Mesangial cell (primary cell): ENCODE data around the gene KLK6. TPM values are rescaled to one million over a fixed set of nuclear protein-coding genes. Genes with fewer than 3 reads are reported as not detected.

Experiments used
- total RNA-seq: library from RNA; depleted of rRNA; stranded (reverse); fragments of >200 nt; gene quantifications from 2 replicates; pipeline ENCODE4 v1.2.3, GENCODE V29; 2015

The KLK6 gene
- 0.33 and 1.3 TPM in 2 replicates for total RNA-seq

GRCh38 chr19:50969413-50969760 lies at the start of gene KLK6:
TSS of gene KLK6 (minus strand) at chr19:50969591. CDS start at chr19:50968104, 1,487 bp downstream.

GRCh38 chr19:51001515-51001914 lies 32.1 kb upstream of the KLK6 start, which contains the start of gene KLK8:
TSS of gene KLK8 (minus strand) at chr19:51001604. CDS start at chr19:51001167, 437 bp downstream.

GRCh38 chr19:50983625-50984292 lies 14.4 kb upstream of the KLK6 start, which contains the start of gene KLK7:
TSS of gene KLK7 (minus strand) at chr19:50983917. CDS start at chr19:50982399, 1,518 bp downstream.

GRCh38 chr19:50952910-50953309 lies 16.5 kb downstream of the KLK6 start, which contains the start of gene KLK5:
TSS of gene KLK5 (minus strand) at chr19:50953038. CDS start at chr19:50952657, 381 bp downstream.

GRCh38 chr19:50911206-50912101 lies 57.9 kb downstream of the KLK6 start, which contains the start of gene KLK4:
TSS of gene KLK4 (minus strand) at chr19:50911395. CDS start at chr19:50910738, 657 bp downstream.

Other genes starting within 250 kb of the KLK6 start
- gene SHANK1, start 249.8 kb downstream of the KLK6 start, total RNA-seq: 0.81 and 0.89 TPM in 2 replicates
- gene CLEC11A, start 246.2 kb downstream of the KLK6 start, total RNA-seq: 8.3 and 21.4 TPM in 2 replicates
- not detected in 2 replicates for gene GPR32, start 199.1 kb downstream of the KLK6 start, total RNA-seq
- gene ACP4, start 179.2 kb downstream of the KLK6 start, total RNA-seq: not detected in 2 replicates
- not detected in 2 replicates for gene KLK1, start 145.8 kb downstream of the KLK6 start, total RNA-seq
- gene KLK15, start 136.0 kb downstream of the KLK6 start, total RNA-seq: not detected in 2 replicates
- not detected in 2 replicates for gene KLK3, start 114.7 kb downstream of the KLK6 start, total RNA-seq
- not detected in 2 replicates for gene KLK2, start 96.2 kb downstream of the KLK6 start, total RNA-seq
- not detected in 2 replicates for gene KLK4, start 58.2 kb downstream of the KLK6 start, total RNA-seq
- not detected in 2 replicates for gene KLK5, start 16.6 kb downstream of the KLK6 start, total RNA-seq
- gene KLK7, start 14.3 kb upstream of the KLK6 start, total RNA-seq: 0.16 and 0.89 TPM in 2 replicates
- gene KLK8, start 32.0 kb upstream of the KLK6 start, total RNA-seq: not detected in 2 replicates
- gene KLK10, start 50.1 kb upstream of the KLK6 start, total RNA-seq: 1.5 TPM in 1 of 2 replicates, not detected in the other
- not detected in 2 replicates for gene KLK11, start 57.0 kb upstream of the KLK6 start, total RNA-seq
- gene KLK12, start 65.4 kb upstream of the KLK6 start, total RNA-seq: not detected in 2 replicates
- gene KLK13, start 95.5 kb upstream of the KLK6 start, total RNA-seq: not detected in 2 replicates
- gene KLK14, start 113.3 kb upstream of the KLK6 start, total RNA-seq: 0.81 TPM in 1 of 2 replicates, not detected in the other
- gene CTU1, start 138.8 kb upstream of the KLK6 start, total RNA-seq: 11.0 and 12.2 TPM in 2 replicates
- gene SIGLEC9, start 155.3 kb upstream of the KLK6 start, total RNA-seq: not detected in 2 replicates
- not detected in 2 replicates for gene SIGLEC7, start 172.7 kb upstream of the KLK6 start, total RNA-seq